ENCODE results near the gene GRM8.

GRM8 gene

DNA sequence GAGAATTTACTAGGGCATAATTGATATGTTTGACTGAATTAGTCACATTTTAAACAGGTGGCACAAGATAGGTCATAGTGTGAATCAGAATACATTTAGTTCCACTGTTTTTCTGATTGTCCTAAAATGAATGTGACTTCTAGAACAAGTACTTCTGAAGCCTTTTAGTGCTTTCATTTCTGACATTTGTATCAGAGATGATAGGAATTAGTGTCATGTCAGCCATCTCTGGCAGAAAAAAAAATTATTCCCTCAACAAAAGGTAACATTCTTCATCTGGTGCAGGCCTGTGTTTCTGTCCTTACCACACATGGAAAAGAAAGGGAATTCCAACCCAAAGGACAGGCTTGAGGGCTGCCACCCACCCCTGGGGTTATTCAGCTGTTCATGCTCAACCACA, 21.3 kb downstream of the GRM8 start:
- DNase-seq (ENCODE audit: low read depth in 4 of 4, low spot score in 1 of 4) = no peak

DNA sequence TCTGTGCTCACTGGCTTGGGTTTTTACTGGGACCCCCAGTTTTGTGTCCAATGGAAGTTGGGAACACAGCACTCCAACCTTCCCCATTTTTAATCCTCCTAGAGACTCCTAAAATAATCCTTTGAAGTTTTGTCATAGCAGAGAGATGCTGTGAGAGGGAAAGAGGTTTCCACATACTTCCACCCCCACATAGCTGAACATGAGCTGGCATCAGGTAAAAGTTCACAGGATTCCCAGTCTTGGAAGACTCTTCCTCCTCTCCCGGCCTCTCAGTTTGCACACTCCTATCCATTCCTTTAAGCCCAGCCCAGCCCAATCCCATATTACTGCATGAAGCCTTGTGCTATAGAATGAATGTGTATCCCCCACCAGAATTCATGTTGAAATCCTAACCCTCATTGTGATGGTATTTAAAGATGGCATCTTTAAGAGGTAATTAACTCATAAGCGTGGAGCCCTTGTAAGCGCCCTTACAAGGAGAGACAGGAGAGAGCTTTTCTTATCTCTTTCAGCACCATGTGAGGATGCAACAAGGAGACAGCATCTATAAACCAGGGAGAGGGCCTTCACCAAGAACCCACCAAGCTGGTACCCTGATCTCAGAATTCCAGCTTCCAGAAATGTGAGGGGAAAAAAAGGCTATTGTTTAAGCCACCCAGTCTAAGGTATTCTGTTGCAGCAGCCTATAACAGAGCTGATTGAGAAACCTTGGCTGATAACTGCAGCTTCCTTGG, 22.4 kb downstream of the GRM8 start:
- DNase-seq (ENCODE audit: low read depth in 4 of 4, low spot score in 1 of 4) = no peak

GRCh38 chr7:127226685-127227374, 25.9 kb downstream of the GRM8 start:
- no peak for DNase-seq (ENCODE audit: low read depth in 4 of 4, low spot score in 1 of 4)

GRCh38 chr7:127221731-127222130, 31.0 kb downstream of the GRM8 start:
- DNase-seq (ENCODE audit: low read depth in 4 of 4, low spot score in 1 of 4) = no peak

DNA sequence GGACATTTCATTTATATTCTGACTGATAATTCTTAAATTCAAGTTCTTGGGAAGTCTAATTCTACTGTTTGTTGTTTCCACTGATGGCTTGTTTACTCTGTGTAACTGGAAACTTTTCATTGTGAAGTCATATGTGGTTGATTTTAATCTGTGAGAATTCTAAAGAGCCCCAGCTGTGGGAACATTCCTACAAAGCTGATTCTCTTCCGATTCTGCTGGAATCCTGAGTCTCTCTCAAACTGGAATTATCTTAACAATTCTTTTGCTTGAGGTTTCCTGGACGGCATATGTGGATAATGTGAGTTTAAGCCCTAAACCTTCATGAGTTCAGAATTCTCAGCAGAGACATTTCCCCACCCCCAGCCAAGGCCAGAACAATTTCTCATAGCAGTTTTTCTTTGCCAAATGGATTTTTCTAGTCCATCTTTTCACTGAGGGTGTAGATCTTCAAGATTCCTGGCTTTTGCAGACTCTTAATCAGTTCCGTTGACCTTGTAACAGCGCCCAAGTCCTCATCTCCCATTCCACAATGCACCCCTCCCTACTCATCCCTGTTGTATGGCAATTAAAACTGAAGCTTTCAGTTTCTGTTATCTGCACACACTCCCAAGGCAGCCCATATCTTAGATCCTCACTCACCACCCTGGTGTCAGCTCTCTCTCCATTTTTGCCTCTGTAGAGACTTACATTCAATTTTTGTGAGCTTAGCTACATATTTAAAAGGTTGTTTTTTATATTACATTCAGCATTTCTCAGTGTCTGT, 37.6 kb downstream of the GRM8 start:
- no peak for DNase-seq (ENCODE audit: low read depth in 4 of 4, low spot score in 1 of 4)

GRCh38 chr7:127209886-127210285, 42.9 kb downstream of the GRM8 start:
- DNase-seq (ENCODE audit: low read depth in 4 of 4, low spot score in 1 of 4) = no peak

- no peak for DNase-seq (ENCODE audit: low read depth in 4 of 4, low spot score in 1 of 4)
Observed at GRCh38 chr7:127208860-127209259, 43.9 kb downstream of the GRM8 start.

DNA sequence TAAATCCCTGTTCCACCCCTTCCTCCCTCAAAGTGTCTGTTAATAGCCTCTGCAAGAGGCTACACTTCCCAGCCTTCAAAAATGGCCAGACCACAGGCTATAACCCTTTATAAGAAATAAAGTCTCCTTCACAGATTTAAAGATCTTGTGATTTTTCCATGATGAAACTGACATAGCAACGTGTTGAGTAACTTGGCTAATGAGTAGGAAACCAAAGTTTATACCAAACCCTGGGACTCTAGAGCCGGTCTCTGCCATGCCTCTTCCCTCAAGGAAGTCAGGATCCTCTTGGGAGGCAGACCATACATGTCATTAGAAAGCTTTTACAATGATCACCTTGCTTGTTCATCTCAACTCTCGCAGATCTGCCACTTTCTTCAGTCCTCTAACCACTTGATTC, 44.4 kb downstream of the GRM8 start:
- DNase-seq (ENCODE audit: low read depth in 4 of 4, low spot score in 1 of 4) = no peak

GRCh38 chr7:127207806-127208205, 44.9 kb downstream of the GRM8 start:
- no peak for DNase-seq (ENCODE audit: low read depth in 4 of 4, low spot score in 1 of 4)

DNA sequence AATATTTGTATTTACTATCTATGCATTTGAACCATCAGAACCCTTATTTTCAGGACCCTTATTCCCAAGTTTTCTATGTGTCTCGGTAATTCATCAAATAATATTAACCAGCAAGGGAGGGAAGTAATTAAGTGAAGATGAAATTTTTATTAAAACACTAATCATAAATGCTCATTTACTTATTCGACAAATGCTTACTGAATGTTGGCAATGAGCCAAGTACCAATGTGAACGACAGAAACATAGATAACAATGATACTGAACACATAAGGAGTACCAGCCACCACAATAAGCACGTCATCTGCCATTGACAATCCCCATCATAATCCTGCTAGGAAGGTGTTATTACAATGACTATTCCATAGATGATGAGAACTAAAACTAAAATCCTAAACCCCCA, 45.5 kb downstream of the GRM8 start:
- no peak for DNase-seq (ENCODE audit: low read depth in 4 of 4, low spot score in 1 of 4)

- DNase-seq (ENCODE audit: low read depth in 4 of 4, low spot score in 1 of 4) = no peak
Observed at GRCh38 chr7:127194571-127194970, 58.2 kb downstream of the GRM8 start.

DNA sequence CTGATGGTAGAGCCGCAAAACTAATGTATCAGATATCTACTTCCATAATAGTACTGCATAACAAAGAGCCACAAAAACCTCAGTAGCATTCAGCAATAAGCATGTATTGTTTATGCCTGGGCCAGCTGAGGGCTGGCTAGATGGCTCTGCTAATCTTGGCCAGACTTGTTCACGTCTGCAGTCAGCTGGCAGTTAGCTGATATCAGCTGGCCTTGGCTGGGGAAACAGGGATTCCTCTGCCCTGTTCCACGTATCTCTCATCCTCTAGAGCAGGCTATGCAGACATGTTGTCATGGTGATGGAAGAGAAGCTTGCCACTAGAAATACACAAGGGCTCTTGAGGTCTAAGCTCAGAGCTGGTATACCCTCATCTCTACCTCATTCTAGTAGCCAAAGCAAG, 62.9 kb downstream of the GRM8 start:
- DNase-seq (ENCODE audit: low read depth in 4 of 4, low spot score in 1 of 4) = no peak

GRCh38 chr7:127189074-127189473, 63.7 kb downstream of the GRM8 start:
- no peak for DNase-seq (ENCODE audit: low read depth in 4 of 4, low spot score in 1 of 4)

DNA sequence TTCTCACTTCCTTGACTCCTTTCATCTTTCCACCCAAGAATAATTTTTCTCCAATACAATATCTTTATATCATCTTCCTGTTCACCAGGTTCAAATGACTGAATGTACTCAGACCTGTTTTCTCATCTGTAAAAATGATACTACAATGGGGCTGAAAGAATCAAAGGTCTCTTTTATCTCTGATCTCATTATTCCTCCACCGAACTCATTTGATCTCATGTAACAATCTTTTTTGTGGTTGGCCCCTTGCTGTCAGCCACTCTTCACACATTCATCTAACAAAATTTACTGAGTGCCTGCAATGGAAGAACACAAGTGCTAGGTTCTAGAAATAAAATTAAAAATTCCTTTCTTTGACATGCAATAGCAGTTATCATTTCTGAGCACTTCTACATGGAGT, 65.0 kb downstream of the GRM8 start:
- no peak for DNase-seq (ENCODE audit: low read depth in 4 of 4, low spot score in 1 of 4)

GRCh38 chr7:127186686-127187085, 66.1 kb downstream of the GRM8 start:
- DNase-seq (ENCODE audit: low read depth in 4 of 4, low spot score in 1 of 4) = no peak

- DNase-seq (ENCODE audit: low read depth in 4 of 4, low spot score in 1 of 4) = no peak
Observed at GRCh38 chr7:127177156-127177555, 75.6 kb downstream of the GRM8 start.

DNA sequence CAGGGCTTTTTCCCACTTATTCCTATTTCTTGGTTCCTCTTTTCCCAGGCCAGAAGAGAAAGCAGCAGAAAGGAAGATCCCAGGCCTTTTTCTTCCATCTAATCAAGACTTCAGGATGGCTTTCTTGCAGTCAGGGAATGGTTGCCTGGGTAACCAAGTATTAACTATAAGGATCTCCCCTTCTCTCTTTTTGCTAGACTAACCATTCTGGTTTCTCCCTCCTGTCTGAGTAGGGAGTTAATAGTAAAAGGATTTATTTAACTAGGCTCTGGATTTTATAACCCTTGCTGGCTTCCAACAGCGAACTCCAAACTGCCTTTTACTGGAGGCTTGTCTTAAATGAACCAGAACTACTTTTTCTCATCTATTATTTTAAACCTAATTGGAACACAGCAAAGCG, 90.4 kb downstream of the GRM8 start:
- DNase-seq (ENCODE audit: low read depth in 4 of 4, low spot score in 1 of 4) = no peak

DNA sequence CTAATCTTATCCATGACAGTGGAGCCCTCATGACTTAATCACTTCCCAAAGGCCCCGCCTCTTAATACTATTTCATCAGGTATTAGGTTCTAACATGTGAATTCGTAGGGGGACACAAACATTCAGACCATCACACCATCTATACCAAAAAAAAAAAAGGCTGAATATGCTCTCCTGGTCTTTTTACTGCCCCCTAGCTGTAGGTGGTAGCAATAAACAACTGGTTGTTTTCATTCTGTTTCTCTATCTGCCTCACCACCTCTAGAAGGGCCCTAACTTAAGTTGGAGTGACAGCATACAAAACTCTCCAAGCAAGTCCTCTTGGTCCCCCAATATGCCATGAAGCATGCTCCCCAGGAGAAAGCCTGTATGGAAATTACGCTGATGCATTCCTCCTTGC, 94.1 kb downstream of the GRM8 start:
- DNase-seq (ENCODE audit: low read depth in 4 of 4, low spot score in 1 of 4) = no peak

DNA sequence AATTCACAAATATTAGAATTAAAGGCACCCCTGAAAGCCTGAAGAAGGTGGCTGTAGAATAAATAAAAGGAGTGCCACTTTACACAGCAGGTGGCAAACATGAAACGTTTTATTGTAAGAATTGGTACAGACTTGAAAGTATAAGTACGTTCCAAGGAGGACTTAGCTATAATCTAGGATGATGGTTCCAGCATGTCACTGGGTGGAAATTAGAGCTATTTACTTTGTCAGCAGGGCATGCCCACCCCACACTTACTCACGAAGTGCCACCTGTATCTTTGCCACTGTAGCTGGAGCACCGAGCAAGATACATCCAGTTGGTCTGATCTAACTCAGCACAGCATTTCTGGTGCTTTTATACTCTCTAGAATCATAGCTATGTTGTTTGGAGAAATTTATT, 97.8 kb downstream of the GRM8 start:
- DNase-seq (ENCODE audit: low read depth in 4 of 4, low spot score in 1 of 4) = no peak

- no peak for DNase-seq (ENCODE audit: low read depth in 4 of 4, low spot score in 1 of 4)
Observed at GRCh38 chr7:127154101-127154500, 98.6 kb downstream of the GRM8 start.

DNA sequence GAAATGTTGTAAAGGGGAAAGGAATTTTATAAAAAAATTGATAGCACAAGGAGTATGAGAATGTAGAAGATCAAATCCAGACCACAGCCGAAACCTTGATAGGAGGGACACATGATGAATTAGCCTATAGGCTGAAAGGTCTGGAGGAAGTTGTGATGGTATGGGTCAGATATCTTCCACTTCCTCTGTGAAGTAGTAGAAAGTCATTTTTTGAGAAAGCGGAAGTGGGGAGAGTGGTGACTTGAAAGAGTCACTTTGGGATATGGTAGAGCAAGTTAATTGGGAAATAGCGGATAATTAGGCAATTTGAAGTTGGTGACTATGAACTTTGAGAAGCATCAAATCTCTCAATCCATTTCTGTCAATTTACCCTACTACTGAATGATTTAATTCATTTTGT, 99.4 kb downstream of the GRM8 start:
- DNase-seq (ENCODE audit: low read depth in 4 of 4, low spot score in 1 of 4) = no peak

- no peak for DNase-seq (ENCODE audit: low read depth in 4 of 4, low spot score in 1 of 4)
Observed at GRCh38 chr7:127152423-127152822, 100.3 kb downstream of the GRM8 start.
